Lung (tissue), 12 donors: ENCODE data around the gene HS3ST3B1. TPM values are rescaled to one million over a fixed set of nuclear protein-coding genes. Genes with fewer than 3 reads are reported as not detected.

ENCODE experiments used
- ATAC-seq: fragments of 200-7000 bp; cut with Tn5 transposase; one replicate; pipeline ENCODE4 v1.9.1; 2020; ENCODE audit warnings: moderate number of reproducible peaks; ENCODE audit not compliant: insufficient read depth, low FRiP score
- DNase-seq, 3 donors: peaks; one replicate each; pipeline ENCODE4 v3.0.0-alpha.2; 2013 to 2017
- H3K27ac ChIP-seq, 2 donors: one replicate each; pipeline ENCODE4 v1.5.1; 2013; ENCODE audit warnings: mild to moderate bottlenecking in 2 of 2, moderate library complexity in 2 of 2, control low read depth in 1 of 2, inconsistent platforms in 1 of 2, low read depth in 1 of 2, low read length in 1 of 2
- H3K27me3 ChIP-seq, 3 donors: one replicate each; pipeline ENCODE4 v1.5.1; 2013; ENCODE audit warnings: low read length in 2 of 3; ENCODE audit not compliant: control insufficient read depth in 3 of 3, insufficient read depth in 3 of 3
- H3K36me3 ChIP-seq, 4 donors: one replicate each; pipeline ENCODE4 v1.5.1; 2013; ENCODE audit warnings: low read length in 4 of 4, mild to moderate bottlenecking in 1 of 4, moderate library complexity in 1 of 4; ENCODE audit not compliant: control insufficient read depth in 4 of 4, insufficient read depth in 4 of 4
- H3K4me1 ChIP-seq, 5 donors: one replicate each; pipeline ENCODE4 v1.5.1; 2013; ENCODE audit warnings: low read length in 5 of 5, mild to moderate bottlenecking in 2 of 5, moderate library complexity in 1 of 5; ENCODE audit not compliant: control insufficient read depth in 5 of 5, insufficient read depth in 5 of 5
- H3K4me3 ChIP-seq: one replicate; pipeline ENCODE4 v1.5.1; 2013; ENCODE audit warnings: mild to moderate bottlenecking, control low read depth, moderate library complexity
- H3K9ac ChIP-seq, 2 donors: one replicate each; pipeline ENCODE4 v1.5.1; 2013; ENCODE audit warnings: low read length in 2 of 2, control low read depth in 1 of 2; ENCODE audit not compliant: insufficient read depth in 1 of 2
- H3K9me3 ChIP-seq, 4 donors: one replicate each; pipeline ENCODE4 v1.5.1; 2013; ENCODE audit warnings: low read length in 3 of 4, mild to moderate bottlenecking in 1 of 4, moderate library complexity in 1 of 4; ENCODE audit not compliant: control insufficient read depth in 4 of 4, insufficient read depth in 3 of 4
- CTCF ChIP-seq: IDR thresholded peaks from 2 replicates; pipeline ENCODE4 v1.5.1; 2012; ENCODE audit warnings: mild to moderate bottlenecking; ENCODE audit errors: control extremely low read depth, extremely low read depth
- WGBS, 2 donors: extraction: QIAGEN DNeasy Blood & Tissue Kit; methylation state at CpG; one replicate each; pipeline ENCODE4 v1.1.7; 2013; 5-methylcytosine and 5-hydroxymethylcytosine counted together
- polyA plus RNA-seq, 2 donors: library from polyadenylated mRNA; stranded (reverse); fragments of 200-250 nt; gene quantifications; one replicate each; pipeline ENCODE4 v1.2.1, GENCODE V29; 2013
- total RNA-seq, 2 donors: library from RNA; depleted of rRNA in 1 of 2; stranded (reverse); fragments of >200 nt in 1 of 2; gene quantifications; one replicate each; pipeline ENCODE4 v1.2.1, GENCODE V29; 2014 to 2021
- donor health status: control.
- donor health status: control.
- donor health status: Bipolar disorder and iron deficiency.
- donor health status: healthy.
- donor health status: DM: yes; HTN: yes; CAD: no.

The HS3ST3B1 gene
- total and polyA plus RNA-seq, 4 donors = 0.87 to 14.6 (median 5.3) TPM

- no peaks in the 10 kb centered on the region for H3K36me3 ChIP-seq
- 78 to 79% methylated on average over 3 of the region's 3 CpGs for WGBS, 2 donors
- no peak overlapping the region for H3K27ac ChIP-seq
- H3K9ac ChIP-seq = no peak overlapping the region
- H3K4me1 ChIP-seq = peaks cover 0 to 8% (median 1%) of the 10 kb centered on the region in 5 donors
- no peak for TF ChIP-seq CTCF
- no peak for ATAC-seq
- H3K4me3 ChIP-seq = no peak overlapping the region
- DNase-seq = no peak
- no peaks in the 10 kb centered on the region for H3K9me3 ChIP-seq
- H3K27me3 ChIP-seq = peaks cover 0 to 5% (median 0%) of the 10 kb centered on the region in 3 donors
Observed at GRCh38 chr17:14366199-14366598, 65.3 kb downstream of the HS3ST3B1 start.

- ATAC-seq = no peak
- no peak overlapping the region for H3K4me3 ChIP-seq
- WGBS, 2 donors = 56 to 73% methylated on average over 6 of the region's 6 CpGs
- H3K27ac ChIP-seq = no peak overlapping the region
- H3K4me1 ChIP-seq = peaks cover 0 to 50% (median 9%) of the 10 kb centered on the region in 5 donors
- H3K9me3 ChIP-seq = no peaks in the 10 kb centered on the region
- no peaks in the 10 kb centered on the region for H3K36me3 ChIP-seq
- DNase-seq = peak in 2 of 3 donors; percentile 27 to 60
- peaks cover 0 to 5% (median 0%) of the 10 kb centered on the region in 3 donors for H3K27me3 ChIP-seq
- H3K9ac ChIP-seq = no peak overlapping the region
- TF ChIP-seq CTCF = no peak
Observed at GRCh38 chr17:14372461-14372860, 71.6 kb downstream of the HS3ST3B1 start.

GRCh38 chr17:14372905-14373613, 72.2 kb downstream of the HS3ST3B1 start:
- peaks cover 0 to 50% (median 9%) of the 10 kb centered on the region in 5 donors for H3K4me1 ChIP-seq
- H3K9ac ChIP-seq = no peak overlapping the region
- H3K27me3 ChIP-seq = peaks cover 0 to 5% (median 0%) of the 10 kb centered on the region in 3 donors
- TF ChIP-seq CTCF = no peak
- H3K36me3 ChIP-seq = no peaks in the 10 kb centered on the region
- no peak overlapping the region for H3K27ac ChIP-seq
- WGBS, 2 donors = 44 to 67% methylated on average over 10 of the region's 10 CpGs
- no peaks in the 10 kb centered on the region for H3K9me3 ChIP-seq
- no peak overlapping the region for H3K4me3 ChIP-seq
- DNase-seq = peak; percentile 90 to 96 (median 95)
- no peak for ATAC-seq
